Measurements from ENCODE around the gene GNB1L.
"Not testable (repeated sequence)": the region's sequence is repeated elsewhere in the genome, so short reads cannot be mapped to it uniquely, and the experiment has no call there.

GNB1L gene

GRCh38 chr22:19793661-19794310 lies 60.9 kb downstream of the GNB1L start:
- H3K4me3 ChIP-seq (replicated peaks in 1 of 2; ENCODE audit: low read depth in 2 of 2, low read length in 2 of 2) = no peak overlapping the region
- no peak for DNase-seq (ENCODE audit: low read depth in 2 of 2)
- no peak for TF ChIP-seq CTCF (IDR thresholded peaks at IDR 0.05; ENCODE audit: low read depth, low read length)

GRCh38 chr22:19793161-19793560 lies 61.5 kb downstream of the GNB1L start:
- TF ChIP-seq CTCF (IDR thresholded peaks at IDR 0.05; ENCODE audit: low read depth, low read length) = no peak
- no peak overlapping the region for H3K4me3 ChIP-seq (replicated peaks in 1 of 2; ENCODE audit: low read depth in 2 of 2, low read length in 2 of 2)
- DNase-seq (ENCODE audit: low read depth in 2 of 2) = no peak

- not testable (repeated sequence) for H3K4me3 ChIP-seq (replicated peaks in 1 of 2; ENCODE audit: low read depth in 2 of 2, low read length in 2 of 2); DNase-seq (ENCODE audit: low read depth in 2 of 2)
Measured at GRCh38 chr22:19792383-19792896, 62.2 kb downstream of the GNB1L start.

GRCh38 chr22:19791894-19792293 lies 62.8 kb downstream of the GNB1L start:
- TF ChIP-seq CTCF (IDR thresholded peaks at IDR 0.05; ENCODE audit: low read depth, low read length) = no peak
- no peak for DNase-seq (ENCODE audit: low read depth in 2 of 2)
- H3K4me3 ChIP-seq (replicated peaks in 1 of 2; ENCODE audit: low read depth in 2 of 2, low read length in 2 of 2) = no peak overlapping the region

- DNase-seq (ENCODE audit: low read depth in 2 of 2) = no peak
- no peak for TF ChIP-seq CTCF (IDR thresholded peaks at IDR 0.05; ENCODE audit: low read depth, low read length)
- H3K4me3 ChIP-seq (replicated peaks in 1 of 2; ENCODE audit: low read depth in 2 of 2, low read length in 2 of 2) = no peak overlapping the region
Measured at GRCh38 chr22:19791243-19791642, 63.4 kb downstream of the GNB1L start.

GRCh38 chr22:19789828-19790227 lies 64.8 kb downstream of the GNB1L start:
- H3K4me3 ChIP-seq (replicated peaks in 1 of 2; ENCODE audit: low read depth in 2 of 2, low read length in 2 of 2) = no peak overlapping the region
- no peak for DNase-seq (ENCODE audit: low read depth in 2 of 2)
- TF ChIP-seq CTCF (IDR thresholded peaks at IDR 0.05; ENCODE audit: low read depth, low read length) = no peak

- no peak overlapping the region for H3K4me3 ChIP-seq (replicated peaks in 1 of 2; ENCODE audit: low read depth in 2 of 2, low read length in 2 of 2)
- no peak for TF ChIP-seq CTCF (IDR thresholded peaks at IDR 0.05; ENCODE audit: low read depth, low read length)
- no peak for DNase-seq (ENCODE audit: low read depth in 2 of 2)
Measured at GRCh38 chr22:19789406-19789805, 65.3 kb downstream of the GNB1L start.

All from cardiac fibroblast (primary cell).